ENCODE data around the gene CYP19A1. TPM values are rescaled to one million over a fixed set of nuclear protein-coding genes. Genes with fewer than 3 reads are reported as not detected.

CYP19A1 gene
- total and polyA plus RNA-seq, 2 of the 8 experiments (the other 6 are each of a cell fraction or from before 2014, with no cell fraction given) = not detected

DNA sequence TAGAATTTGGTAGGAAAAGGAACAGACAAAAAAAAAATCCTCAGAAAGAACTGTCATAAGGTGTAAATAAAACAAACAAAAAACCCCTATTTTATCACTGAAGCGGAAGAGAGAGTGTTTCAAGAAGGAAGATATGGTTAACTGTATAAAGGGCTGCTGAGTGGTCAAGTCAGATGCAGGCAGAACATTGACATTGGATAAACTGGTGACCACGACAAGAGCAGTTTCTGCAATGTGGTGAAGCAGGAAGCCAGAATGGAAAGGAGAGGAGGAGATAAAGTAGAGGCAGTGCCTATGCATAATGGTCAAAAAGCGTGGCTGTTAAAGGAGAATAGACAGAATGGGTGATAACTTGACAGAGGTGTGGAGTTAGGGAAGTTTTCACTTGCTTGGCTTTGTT, 75.3 kb downstream of the CYP19A1 start:
- Histone ChIP-seq H2BK20ac (ENCODE audit: low read length) (no peak overlapping the region), H2BK15ac (ENCODE audit: low read length) (no peak overlapping the region), H3K79me2 (ENCODE audit: control insufficient read depth in 1 of 2, insufficient read depth in 2 of 2, low read length in 2 of 2) (no peaks in the 10 kb centered on the region), H3K4me2 (ENCODE audit: insufficient read depth in 1 of 2, low read depth in 2 of 2, low read length in 2 of 2) (no peak overlapping the region), H4K8ac (ENCODE audit: extremely low read depth, insufficient read depth, low read length) (no peak overlapping the region), H4K20me1 (replicated peaks in 1 of 2; ENCODE audit: control insufficient read depth in 1 of 2, insufficient read depth in 2 of 2, low read length in 2 of 2) (no peaks in the 10 kb centered on the region), H3K56ac (replicated peaks; ENCODE audit: insufficient read length, low read depth, low read length) (no peak overlapping the region), H3K27me3 (replicated peaks in 1 of 4; ENCODE audit: control insufficient read depth in 3 of 4, extremely low read depth in 1 of 4, insufficient read depth in 3 of 4, low read length in 3 of 4) (peaks cover 3 to 28% (median 24%) of the 10 kb centered on the region in 4 experiments), H2AK5ac (ENCODE audit: low read depth, low read length) (no peak overlapping the region), H3K27ac (ENCODE audit: low read depth, low read length) (no peak overlapping the region), H3K18ac (ENCODE audit: extremely low read depth, low read length) (no peak overlapping the region), H4K5ac (ENCODE audit: insufficient read length, low read depth, low read length) (no peak overlapping the region), H3K9ac (replicated peaks in 1 of 4; ENCODE audit: extremely low read depth in 1 of 4, low read depth in 3 of 4, low read length in 3 of 4) (no peak overlapping the region), H3K23me2 (ENCODE audit: low read depth, low read length) (peaks cover 8% of the 10 kb centered on the region; the same call in 1 of the 2 replicates), H2BK5ac (ENCODE audit: low read depth, low read length) (no peak overlapping the region), H3K4me3 (ENCODE audit: extremely low read depth in 1 of 4, insufficient read depth in 2 of 4, low read depth in 3 of 4, low read length in 4 of 4) (no peak overlapping the region), H3K14ac (ENCODE audit: insufficient read length) (no peak overlapping the region), H2BK120ac (replicated peaks; ENCODE audit: low read depth, low read length) (no peak overlapping the region), H3K9me3 (ENCODE audit: insufficient read depth in 2 of 2, low read depth in 1 of 2, low read length in 1 of 2) (peaks cover 15 to 18% of the 10 kb centered on the region in 2 experiments; a peak in 3 of 4 replicates), H2AFZ (ENCODE audit: low read length) (no peak overlapping the region), H3K36me3 (ENCODE audit: control insufficient read depth in 2 of 4, insufficient read depth in 4 of 4, low read length in 3 of 4) (no peaks in the 10 kb centered on the region), H3K23ac (ENCODE audit: insufficient read length) (no peak overlapping the region), H2BK12ac (ENCODE audit: low read depth, low read length) (no peak overlapping the region), H3K79me1 (ENCODE audit: low read depth, low read length) (no peaks in the 10 kb centered on the region), H3K4ac (replicated peaks; ENCODE audit: insufficient read length, low read depth, low read length) (no peak overlapping the region), H3K4me1 (replicated peaks in 1 of 4; ENCODE audit: control insufficient read depth in 3 of 4, insufficient read depth in 4 of 4, low read length in 3 of 4) (peaks cover 0 to 8% (median 3%) of the 10 kb centered on the region in 4 experiments; a peak in 5 of 7 replicates), H4K91ac (replicated peaks; ENCODE audit: insufficient read length, low read length) (no peak overlapping the region)
- FAIRE-seq (no peak), DNase-seq (ENCODE audit: low read depth in 1 of 2, low spot score in 2 of 2) (no peak)
- WGBS, 2 experiments (ENCODE audit: extremely low coverage in 1 of 2, insufficient coverage in 1 of 2, insufficient read length in 1 of 2, insufficient replicate concordance in 2 of 2, low coverage in 1 of 2, low lambda C conversion rate in 2 of 2, missing lambda C conversion rate in 1 of 2) = 77% methylated on average over 3 of the region's 3 CpGs; no CpG with 5 or more reads in 1 of the 2 experiments
- ChIA-PET POLR2A (ENCODE audit: partially characterized antibody) (no interaction called here), CTCF (ENCODE audit: partially characterized antibody) (interaction anchor here (1.2 kb wide), 1 partner anchor 33 kb away, joined by 3 read pairs; no protein-coding TSS in a partner anchor)
- no peak for TF ChIP-seq BACH1 (IDR thresholded peaks at IDR 0.05; ENCODE audit: low read length)
- TF ChIP-seq SIN3A (conservative IDR thresholded peaks at IDR 0.05 in 1 of 2, IDR thresholded peaks at IDR 0.05 in 1 of 2; ENCODE audit: low read depth in 1 of 2, low read length in 2 of 2) = no peak
- TF ChIP-seq MAFK (IDR thresholded peaks at IDR 0.05; ENCODE audit: low read depth, low read length) = no peak
- no peak for TF ChIP-seq TAF7 (optimal IDR thresholded peaks at IDR 0.05; ENCODE audit: borderline replicate concordance, low read depth, low read length)
- no peak for TF ChIP-seq NRF1 (IDR thresholded peaks at IDR 0.05; ENCODE audit: low read depth, low read length)
- no peak for TF ChIP-seq TAF1 (IDR thresholded peaks at IDR 0.05; ENCODE audit: low read depth, low read length)
- TF ChIP-seq SUZ12 (IDR thresholded peaks at IDR 0.05; ENCODE audit: low read length) = no peak
- TF ChIP-seq SIRT6 (IDR thresholded peaks at IDR 0.05; ENCODE audit: low read length) = no peak
- TF ChIP-seq EGR1 (IDR thresholded peaks at IDR 0.05; ENCODE audit: borderline replicate concordance, low read depth, low read length) = no peak
- TF ChIP-seq SAP30 (IDR thresholded peaks at IDR 0.05; ENCODE audit: insufficient read depth, insufficient replicate concordance, low read length) = no peak
- TF ChIP-seq NANOG (IDR thresholded peaks at IDR 0.05; ENCODE audit: insufficient read depth, low read depth, low read length, poor library complexity, severe bottlenecking) = no peak
- TF ChIP-seq EP300 (IDR thresholded peaks at IDR 0.05; ENCODE audit: borderline replicate concordance in 1 of 2, low read depth in 2 of 2, low read length in 2 of 2) = no peak
- TF ChIP-seq TBP (IDR thresholded peaks at IDR 0.05; ENCODE audit: low read depth, low read length) = no peak
- TF ChIP-seq TEAD4 (IDR thresholded peaks at IDR 0.05; ENCODE audit: low read depth, low read length) = no peak
- no peak for TF ChIP-seq ZNF274 (IDR thresholded peaks at IDR 0.05; ENCODE audit: borderline replicate concordance, extremely low read depth, low read length)
